Thyroid gland (tissue), 4 donors: Measurements from ENCODE around the gene RETN.

Source experiments
- POLR2A ChIP-seq, 2 donors: fragments of 450-650 bp; IDR thresholded peaks; one replicate each; pipeline ENCODE4 v1.6.1; 2017; ENCODE audit warnings: antibody characterized with exemption in 2 of 2, mild to moderate bottlenecking in 2 of 2, moderate library complexity in 1 of 2
- TF ChIP-seq, protein P1 (sequence below), 6 experiments: fragments of 200-600 bp in 3 of 6; fragments of 450-650 bp in 3 of 6; sonication (generic) in 3 of 6; IDR thresholded peaks; one replicate each; pipeline ENCODE4 v1.5.1; 2016 to 2019; ENCODE audit warnings: antibody characterized with exemption in 6 of 6, mild to moderate bottlenecking in 2 of 6, inconsistent platforms in 1 of 6, moderate library complexity in 1 of 6

DNA sequence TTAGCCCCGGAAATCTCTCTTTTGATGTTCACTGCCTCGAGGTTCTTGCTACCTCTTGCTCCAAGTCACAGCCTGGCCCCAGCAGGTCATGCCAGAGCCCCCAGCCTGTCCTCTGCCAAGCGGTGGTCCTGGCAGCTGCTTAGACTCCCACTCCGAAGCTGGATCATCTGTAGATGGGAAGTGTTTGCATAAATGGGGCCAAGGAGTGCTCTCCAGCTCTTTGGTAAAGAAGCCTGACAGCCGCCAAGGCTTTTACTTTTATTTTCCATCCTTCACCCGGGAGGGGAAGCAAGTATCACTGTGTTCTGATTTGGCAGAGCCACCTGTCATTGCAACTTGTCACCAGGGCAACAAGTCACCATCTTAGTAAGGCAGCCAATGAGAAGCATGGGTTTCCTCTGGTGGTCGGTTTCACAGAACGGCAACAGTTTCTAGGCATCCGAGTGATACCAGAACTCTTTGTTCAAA, 10.6 kb upstream of the RETN start:
- TF ChIP-seq, protein P1, sequence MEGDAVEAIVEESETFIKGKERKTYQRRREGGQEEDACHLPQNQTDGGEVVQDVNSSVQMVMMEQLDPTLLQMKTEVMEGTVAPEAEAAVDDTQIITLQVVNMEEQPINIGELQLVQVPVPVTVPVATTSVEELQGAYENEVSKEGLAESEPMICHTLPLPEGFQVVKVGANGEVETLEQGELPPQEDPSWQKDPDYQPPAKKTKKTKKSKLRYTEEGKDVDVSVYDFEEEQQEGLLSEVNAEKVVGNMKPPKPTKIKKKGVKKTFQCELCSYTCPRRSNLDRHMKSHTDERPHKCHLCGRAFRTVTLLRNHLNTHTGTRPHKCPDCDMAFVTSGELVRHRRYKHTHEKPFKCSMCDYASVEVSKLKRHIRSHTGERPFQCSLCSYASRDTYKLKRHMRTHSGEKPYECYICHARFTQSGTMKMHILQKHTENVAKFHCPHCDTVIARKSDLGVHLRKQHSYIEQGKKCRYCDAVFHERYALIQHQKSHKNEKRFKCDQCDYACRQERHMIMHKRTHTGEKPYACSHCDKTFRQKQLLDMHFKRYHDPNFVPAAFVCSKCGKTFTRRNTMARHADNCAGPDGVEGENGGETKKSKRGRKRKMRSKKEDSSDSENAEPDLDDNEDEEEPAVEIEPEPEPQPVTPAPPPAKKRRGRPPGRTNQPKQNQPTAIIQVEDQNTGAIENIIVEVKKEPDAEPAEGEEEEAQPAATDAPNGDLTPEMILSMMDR (IDR thresholded peaks at IDR 0.05): no peak
- no peak for TF ChIP-seq POLR2A (IDR thresholded peaks at IDR 0.05)
